DOHH2 (cell line): Measurements from ENCODE around the gene ADGRL3.

Source experiments
- H3F3A ChIP-seq: fragments of 200-600 bp; sonication (generic), shearing (Covaris generic); 2 replicates; pipeline ENCODE4 v1.6.0; 2016; ENCODE audit warnings: antibody characterized with exemption, mild to moderate bottlenecking; ENCODE audit not compliant: control insufficient read depth, insufficient read depth
- H3K27ac ChIP-seq: fragments of 200-600 bp; sonication (generic); 2 replicates; pipeline ENCODE4 v1.5.1; 2014; ENCODE audit warnings: low read depth, mild to moderate bottlenecking, low read length, moderate library complexity
- H3K27me3 ChIP-seq: fragments of 200-600 bp; sonication (generic); 2 replicates; pipeline ENCODE4 v1.6.1; 2014; ENCODE audit warnings: mild to moderate bottlenecking, low read length, mixed read lengths; ENCODE audit not compliant: control insufficient read depth
- H3K36me3 ChIP-seq: fragments of 200-600 bp; sonication (generic); 2 replicates; pipeline ENCODE4 v1.6.1; 2014; ENCODE audit warnings: mild to moderate bottlenecking, low read length, moderate library complexity, mixed read lengths; ENCODE audit not compliant: control insufficient read depth
- H3K4me1 ChIP-seq: fragments of 200-600 bp; sonication (generic); 2 replicates; pipeline ENCODE4 v1.6.1; 2014; ENCODE audit warnings: mild to moderate bottlenecking, low read length, mixed read lengths; ENCODE audit not compliant: control insufficient read depth
- H3K4me2 ChIP-seq: fragments of 200-600 bp; sonication (generic); 2 replicates; pipeline ENCODE4 v1.6.0; 2014; ENCODE audit warnings: mild to moderate bottlenecking, low read length, moderate library complexity
- H3K4me3 ChIP-seq: fragments of 200-600 bp; sonication (generic); 2 replicates; pipeline ENCODE4 v1.5.1; 2014; ENCODE audit warnings: mild to moderate bottlenecking, low read length, mixed read lengths
- H3K79me2 ChIP-seq: fragments of 200-600 bp; sonication (generic); 2 replicates; pipeline ENCODE4 v1.6.1; 2014; ENCODE audit warnings: mild to moderate bottlenecking, low read length, mixed read lengths; ENCODE audit not compliant: control insufficient read depth
- H3K9me2 ChIP-seq: fragments of 200-600 bp; sonication (generic); replicated peaks from 2 replicates; pipeline ENCODE4 v1.6.1; 2014; ENCODE audit warnings: mild to moderate bottlenecking, low read length, mixed read lengths; ENCODE audit not compliant: control insufficient read depth
- H3K9me3 ChIP-seq: fragments of 200-600 bp; sonication (generic); 2 replicates; pipeline ENCODE4 v1.6.1; 2014; ENCODE audit warnings: antibody characterized with exemption, low read length, mixed read lengths; ENCODE audit not compliant: control insufficient read depth, insufficient read depth
- H4K20me1 ChIP-seq: fragments of 200-600 bp; sonication (generic); 2 replicates; pipeline ENCODE4 v1.6.0; 2014; ENCODE audit warnings: low read depth, mild to moderate bottlenecking, antibody characterized with exemption, low read length, moderate library complexity; ENCODE audit not compliant: control insufficient read depth, insufficient read depth
- CTCF ChIP-seq: fragments of 200-600 bp; sonication (generic); IDR thresholded peaks from one replicate; pipeline ENCODE4 v1.5.1; 2014; ENCODE audit warnings: antibody characterized with exemption, mild to moderate bottlenecking, low read depth, low read length; ENCODE audit not compliant: poor library complexity, severe bottlenecking
- EZH2phosphoT487 ChIP-seq: fragments of 200-600 bp; sonication (generic); IDR thresholded peaks from 2 replicates; pipeline ENCODE4 v1.6.1; 2017; ENCODE audit warnings: borderline replicate concordance, mild to moderate bottlenecking, antibody characterized with exemption, low read length, moderate library complexity, mixed read lengths

The ADGRL3 gene

GRCh38 chr4:61299316-61299715 lies 99.2 kb downstream of the ADGRL3 start:
- no peak for TF ChIP-seq EZH2phosphoT487
- no peak for TF ChIP-seq CTCF
- Histone ChIP-seq H3F3A (no peaks in the 10 kb centered on the region), H3K36me3 (no peaks in the 10 kb centered on the region), H3K79me2 (no peaks in the 10 kb centered on the region), H3K27me3 (no peaks in the 10 kb centered on the region), H4K20me1 (no peaks in the 10 kb centered on the region), H3K27ac (no peak overlapping the region), H3K4me1 (no peaks in the 10 kb centered on the region), H3K9me3 (no peaks in the 10 kb centered on the region), H3K4me3 (no peak overlapping the region), H3K4me2 (no peak overlapping the region), H3K9me2 (no peaks in the 10 kb centered on the region)

GRCh38 chr4:61300266-61300844 lies 100.2 kb downstream of the ADGRL3 start:
- no peaks in the 10 kb centered on the region for H3K79me2 ChIP-seq
- H3K4me3 ChIP-seq: no peak overlapping the region
- no peak overlapping the region for H3K27ac ChIP-seq
- H3K4me1 ChIP-seq: no peaks in the 10 kb centered on the region
- no peak overlapping the region for H3K4me2 ChIP-seq
- H3K36me3 ChIP-seq: no peaks in the 10 kb centered on the region
- no peaks in the 10 kb centered on the region for H3F3A ChIP-seq
- H3K27me3 ChIP-seq: no peaks in the 10 kb centered on the region
- no peaks in the 10 kb centered on the region for H3K9me3 ChIP-seq
- H3K9me2 ChIP-seq: no peaks in the 10 kb centered on the region
- TF ChIP-seq CTCF (no peak), EZH2phosphoT487 (no peak)
- no peaks in the 10 kb centered on the region for H4K20me1 ChIP-seq

GRCh38 chr4:61301271-61301670 lies 101.1 kb downstream of the ADGRL3 start:
- TF ChIP-seq EZH2phosphoT487: no peak
- no peak for TF ChIP-seq CTCF
- no peak overlapping the region for H3K4me2 ChIP-seq
- no peaks in the 10 kb centered on the region for H3K27me3 ChIP-seq
- no peak overlapping the region for H3K27ac ChIP-seq
- H3F3A ChIP-seq: no peaks in the 10 kb centered on the region
- no peaks in the 10 kb centered on the region for H3K9me3 ChIP-seq
- H3K4me1 ChIP-seq: no peaks in the 10 kb centered on the region
- H4K20me1 ChIP-seq: no peaks in the 10 kb centered on the region
- H3K4me3 ChIP-seq: no peak overlapping the region
- no peaks in the 10 kb centered on the region for H3K9me2 ChIP-seq
- no peaks in the 10 kb centered on the region for H3K79me2 ChIP-seq
- H3K36me3 ChIP-seq: no peaks in the 10 kb centered on the region
